Adipocyte (in vitro differentiated cells): ENCODE data around the gene UTP18.
"Not testable (repeated sequence)": the region's sequence is repeated elsewhere in the genome, so short reads cannot be mapped to it uniquely, and the experiment has no call there.

Experiments used
- DNase-seq: peaks from one replicate; pipeline ENCODE4 v3.0.0-alpha.2; 2015; ENCODE audit warnings: low read depth
- H3K27me3 ChIP-seq: replicated peaks from 2 replicates; pipeline ENCODE4 v1.7.0; 2013; ENCODE audit warnings: mild to moderate bottlenecking, low read length, moderate library complexity; ENCODE audit not compliant: control insufficient read depth, insufficient read depth
- H3K36me3 ChIP-seq: 2 replicates; pipeline ENCODE4 v1.7.0; 2013; ENCODE audit warnings: low read length, mild to moderate bottlenecking, moderate library complexity; ENCODE audit not compliant: control insufficient read depth, insufficient read depth, severe bottlenecking
- H3K4me1 ChIP-seq: 2 replicates; pipeline ENCODE4 v1.7.0; 2013; ENCODE audit warnings: mild to moderate bottlenecking, low read length, moderate library complexity; ENCODE audit not compliant: control insufficient read depth, insufficient read depth
- H3K4me3 ChIP-seq: 2 replicates; pipeline ENCODE4 v1.7.0; 2013; ENCODE audit warnings: mild to moderate bottlenecking, low read length, moderate library complexity
- H3K9ac ChIP-seq: 2 replicates; pipeline ENCODE4 v1.7.0; 2013; ENCODE audit warnings: mild to moderate bottlenecking, low read length, moderate library complexity
- H3K9me3 ChIP-seq: 2 replicates; pipeline ENCODE4 v1.7.0; 2013; ENCODE audit warnings: mild to moderate bottlenecking, low read length, moderate library complexity; ENCODE audit not compliant: control insufficient read depth

Gene UTP18

DNA sequence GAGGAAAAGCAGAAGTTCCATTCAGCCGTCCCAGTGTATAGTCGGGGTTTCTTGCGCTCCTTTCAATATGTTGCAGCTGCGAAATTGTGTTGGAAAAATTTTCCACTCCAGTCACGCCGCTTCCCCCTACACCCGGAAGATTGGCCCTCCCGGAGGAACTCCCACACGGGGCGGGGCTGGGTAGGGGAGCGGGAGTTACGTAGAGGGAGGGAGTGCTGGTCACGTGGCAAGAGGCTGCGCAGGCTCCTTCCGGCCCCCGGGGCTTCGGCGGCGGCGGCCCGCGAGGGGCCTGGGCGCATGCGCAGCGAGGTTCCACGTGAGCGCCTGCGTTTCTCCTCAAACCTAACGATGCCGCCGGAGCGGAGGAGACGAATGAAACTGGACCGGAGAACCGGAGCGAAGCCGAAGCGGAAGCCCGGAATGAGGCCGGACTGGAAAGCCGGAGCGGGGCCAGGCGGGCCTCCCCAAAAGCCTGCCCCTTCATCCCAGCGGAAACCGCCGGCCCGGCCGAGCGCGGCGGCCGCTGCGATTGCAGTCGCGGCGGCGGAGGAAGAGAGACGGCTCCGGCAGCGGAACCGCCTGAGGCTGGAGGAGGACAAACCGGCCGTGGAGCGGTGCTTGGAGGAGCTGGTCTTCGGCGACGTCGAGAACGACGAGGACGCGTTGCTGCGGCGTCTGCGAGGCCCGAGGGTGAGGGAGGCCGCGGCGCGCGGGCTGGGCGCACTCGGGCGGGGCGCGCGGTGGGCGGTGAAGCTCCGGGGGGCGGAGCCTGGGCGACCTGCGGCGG lies at the start of gene UTP18:
UTP18 (plus strand) TSS at position 310 of the 787 bp plus-strand sequence; CDS start at position 349, 39 bp downstream.
- Histone ChIP-seq H3K36me3 (peaks cover 12% of the 10 kb centered on the region), H3K4me3 (peak within 1 kb of the TSS; percentile 86), H3K9me3 (no peaks in the 10 kb centered on the region), H3K27me3 (no peaks in the 10 kb centered on the region), H3K4me1 (peaks cover 52% of the 10 kb centered on the region), H3K9ac (peak within 1 kb of the TSS; percentile 94)
- peak; percentile 99 for DNase-seq

DNA sequence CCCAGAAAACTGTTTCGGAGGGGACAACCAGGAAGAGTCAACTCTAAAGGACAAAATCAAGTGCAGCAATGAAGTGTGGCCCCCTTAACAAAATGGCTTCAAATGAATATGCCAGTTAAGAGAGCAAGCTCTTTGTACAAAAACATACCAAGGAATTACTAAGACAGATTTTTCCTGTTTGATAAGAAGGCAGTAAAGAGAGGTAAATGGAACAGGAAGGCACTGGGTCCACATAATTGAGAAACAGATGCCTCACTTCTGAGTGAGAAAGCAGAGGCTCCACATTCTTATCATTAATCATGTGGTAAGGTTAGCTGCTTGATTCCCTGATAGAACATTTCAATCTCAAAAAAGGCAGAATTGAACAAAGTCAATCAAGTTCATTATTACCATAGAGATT lies 45.4 kb upstream of the UTP18 start:
- Histone ChIP-seq H3K27me3 (no peaks in the 10 kb centered on the region), H3K36me3 (peaks cover 86% of the 10 kb centered on the region), H3K4me1 (no peaks in the 10 kb centered on the region), H3K9ac (no peak overlapping the region), H3K4me3 (no peak overlapping the region), H3K9me3 (no peaks in the 10 kb centered on the region)
- DNase-seq, result no peak

DNA sequence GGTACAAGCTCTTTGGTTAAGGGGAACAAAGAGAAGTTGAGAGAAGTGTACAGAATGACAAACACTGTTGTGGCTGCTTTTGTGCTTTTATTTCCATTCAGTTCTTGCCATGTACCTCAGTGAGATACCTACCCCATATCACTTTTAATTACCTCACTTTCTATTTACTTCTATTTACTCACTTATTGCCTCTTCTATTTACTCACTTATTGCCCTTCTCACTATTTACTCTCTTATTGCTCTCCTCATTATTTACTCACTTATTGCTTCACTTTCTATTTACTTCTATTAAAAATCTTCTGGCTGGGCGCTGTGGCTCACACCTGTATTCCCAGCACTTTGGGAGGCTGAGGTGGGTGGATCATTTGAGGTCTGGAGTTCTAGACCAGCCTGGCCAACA lies 42.4 kb upstream of the UTP18 start:
- Histone ChIP-seq H3K9me3 (no peaks in the 10 kb centered on the region), H3K36me3 (peaks cover 88% of the 10 kb centered on the region), H3K27me3 (no peaks in the 10 kb centered on the region), H3K4me3 (no peak overlapping the region), H3K4me1 (no peaks in the 10 kb centered on the region), H3K9ac (no peak overlapping the region)
- no peak for DNase-seq

DNA sequence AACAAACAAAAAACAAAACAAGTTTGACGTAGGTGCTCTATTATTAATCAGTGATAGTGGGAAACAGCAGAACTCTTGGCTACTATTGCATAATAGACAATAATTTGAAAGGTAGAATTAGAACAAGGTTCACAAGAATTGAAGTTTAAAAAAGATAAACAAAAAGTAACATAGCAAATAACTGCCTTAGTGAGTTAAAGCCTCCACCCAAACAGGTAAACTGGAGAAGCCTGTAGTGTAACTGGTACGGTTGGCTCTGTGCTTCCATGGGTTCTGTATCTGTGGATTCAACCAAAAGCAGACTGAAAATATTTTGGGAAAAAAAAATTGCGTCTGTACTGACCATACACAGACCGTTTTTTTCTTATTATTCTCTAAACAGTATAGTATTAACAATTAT lies 39.0 kb upstream of the UTP18 start:
- no peak overlapping the region for H3K4me3 ChIP-seq
- no peak overlapping the region for H3K9ac ChIP-seq
- H3K4me1 ChIP-seq, result peaks cover 11% of the 10 kb centered on the region
- peaks cover 63% of the 10 kb centered on the region for H3K36me3 ChIP-seq
- no peak for DNase-seq
- no peaks in the 10 kb centered on the region for H3K9me3 ChIP-seq
- H3K27me3 ChIP-seq, result no peaks in the 10 kb centered on the region

- no peak overlapping the region for H3K4me3 ChIP-seq
- H3K4me1 ChIP-seq, result peaks cover 28% of the 10 kb centered on the region
- H3K27me3 ChIP-seq, result no peaks in the 10 kb centered on the region
- no peak for DNase-seq
- H3K36me3 ChIP-seq, result peaks cover 30% of the 10 kb centered on the region
- no peaks in the 10 kb centered on the region for H3K9me3 ChIP-seq
- no peak overlapping the region for H3K9ac ChIP-seq
Observed at GRCh38 chr17:51224402-51225262, 35.7 kb upstream of the UTP18 start.

GRCh38 chr17:51225523-51225922 lies 34.8 kb upstream of the UTP18 start:
- H3K9me3 ChIP-seq, H3K4me3 ChIP-seq, H3K9ac ChIP-seq, H3K27me3 ChIP-seq, DNase-seq: not testable (repeated sequence)
- H3K36me3 ChIP-seq, result peaks cover 21% of the 10 kb centered on the region
- peaks cover 37% of the 10 kb centered on the region for H3K4me1 ChIP-seq

DNA sequence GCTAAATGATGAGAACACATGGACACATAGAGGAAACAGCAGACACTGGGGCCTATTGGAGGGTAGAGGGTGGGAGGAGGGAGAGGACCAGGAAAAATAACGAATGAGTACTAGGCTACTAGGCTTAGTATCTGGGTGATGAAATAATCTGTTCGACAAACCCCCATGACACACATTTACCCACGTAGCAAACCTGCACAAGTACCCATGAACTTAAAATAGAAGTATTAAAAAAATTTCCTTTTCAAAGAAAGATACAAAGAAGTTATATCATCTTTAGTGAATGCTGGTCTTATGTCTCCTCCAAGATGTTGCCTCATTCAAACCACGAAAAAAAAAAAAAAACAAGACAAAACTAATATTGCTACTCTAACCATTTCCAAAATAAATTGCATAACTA lies 32.2 kb upstream of the UTP18 start:
- Histone ChIP-seq H3K36me3 (peaks cover 3% of the 10 kb centered on the region), H3K4me3 (no peak overlapping the region), H3K9ac (no peak overlapping the region), H3K9me3 (no peaks in the 10 kb centered on the region), H3K27me3 (no peaks in the 10 kb centered on the region), H3K4me1 (peaks cover 38% of the 10 kb centered on the region)
- peak; percentile 76 for DNase-seq

DNA sequence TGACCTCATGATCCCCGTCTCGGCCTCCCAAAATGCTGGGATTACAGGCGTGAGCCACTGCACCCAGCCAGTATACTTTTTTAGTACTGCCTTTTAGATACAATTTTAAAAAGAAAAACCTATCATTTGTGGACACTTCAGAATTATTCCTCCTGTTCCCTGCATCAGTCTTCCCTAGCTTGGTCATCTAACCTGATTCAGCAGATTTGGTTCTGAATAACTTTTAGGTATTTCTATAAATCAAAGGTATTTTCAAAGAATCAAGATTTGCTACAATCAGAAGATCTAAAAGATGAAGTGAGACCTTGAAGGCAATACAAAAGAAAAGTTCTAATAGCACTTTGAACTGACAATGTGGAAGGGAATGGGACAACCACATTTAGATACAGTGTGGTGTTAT lies 30.5 kb upstream of the UTP18 start:
- Histone ChIP-seq H3K27me3 (no peaks in the 10 kb centered on the region), H3K36me3 (no peaks in the 10 kb centered on the region), H3K4me3 (no peak overlapping the region), H3K4me1 (peaks cover 27% of the 10 kb centered on the region), H3K9me3 (no peaks in the 10 kb centered on the region), H3K9ac (no peak overlapping the region)
- DNase-seq, result no peak

DNA sequence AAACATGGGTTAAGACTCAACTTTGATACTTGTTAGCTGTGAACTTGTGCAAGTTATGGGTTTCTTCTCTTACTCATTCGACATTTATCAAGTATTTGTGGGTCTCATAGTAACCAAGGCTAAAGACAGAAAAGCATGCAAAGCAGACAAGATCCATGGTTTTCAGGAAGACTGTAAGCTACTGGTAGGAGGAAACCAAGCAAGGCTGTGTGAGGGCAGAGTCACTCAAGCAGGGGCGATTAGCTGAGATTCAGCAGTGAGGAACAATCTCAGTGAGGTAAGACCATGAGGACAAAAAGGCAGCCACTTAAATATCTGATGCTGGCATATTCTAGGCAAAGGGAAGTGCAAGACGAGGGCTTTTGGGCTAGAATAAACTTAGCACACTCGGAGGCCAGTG lies 30.0 kb upstream of the UTP18 start:
- Histone ChIP-seq H3K9me3 (no peaks in the 10 kb centered on the region), H3K36me3 (no peaks in the 10 kb centered on the region), H3K9ac (no peak overlapping the region), H3K4me1 (peaks cover 27% of the 10 kb centered on the region), H3K4me3 (no peak overlapping the region), H3K27me3 (no peaks in the 10 kb centered on the region)
- no peak for DNase-seq

GRCh38 chr17:51231999-51232398 lies 28.3 kb upstream of the UTP18 start:
- Histone ChIP-seq H3K36me3 (no peaks in the 10 kb centered on the region), H3K9ac (no peak overlapping the region), H3K4me3 (no peak overlapping the region), H3K4me1 (peaks cover 27% of the 10 kb centered on the region), H3K27me3 (no peaks in the 10 kb centered on the region), H3K9me3 (no peaks in the 10 kb centered on the region)
- no peak for DNase-seq

DNA sequence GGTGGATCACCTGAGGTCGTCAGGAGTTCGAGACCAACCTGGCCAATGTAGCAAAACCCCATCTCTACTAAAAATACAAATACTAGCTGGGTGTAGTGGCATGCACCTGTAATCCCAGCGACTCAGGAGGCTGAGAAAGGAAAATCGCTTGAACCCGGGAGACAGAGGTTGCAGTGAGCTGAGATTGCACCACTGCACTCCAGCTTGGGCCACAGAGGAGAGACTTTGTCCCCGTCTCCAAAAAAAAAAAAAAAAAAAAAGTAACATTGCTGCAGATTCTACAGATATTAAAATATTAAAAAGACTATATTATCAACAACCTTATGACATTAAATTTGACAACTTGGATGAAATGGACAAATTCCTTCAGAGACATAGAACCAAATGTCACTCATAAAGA lies 26.2 kb upstream of the UTP18 start:
- no peaks in the 10 kb centered on the region for H3K36me3 ChIP-seq
- no peaks in the 10 kb centered on the region for H3K27me3 ChIP-seq
- H3K4me1 ChIP-seq, result peaks cover 12% of the 10 kb centered on the region
- no peak for DNase-seq
- no peak overlapping the region for H3K4me3 ChIP-seq
- no peak overlapping the region for H3K9ac ChIP-seq
- no peaks in the 10 kb centered on the region for H3K9me3 ChIP-seq
